HT1080 (cell line): Measurements from ENCODE around the gene IFI30. TPM values are rescaled to one million over a fixed set of nuclear protein-coding genes. Genes with fewer than 3 reads are reported as not detected.

ENCODE experiments used
- DNase-seq: peaks from one replicate; pipeline ENCODE4 v3.0.0-alpha.2; 2015; ENCODE audit warnings: low read depth
- polyA plus RNA-seq, 2 experiments: library from polyadenylated mRNA; depleted of rRNA; stranded (reverse); fragments of >200 nt; gene quantifications; 2 replicates each; pipeline ENCODE4 v1.2.3, GENCODE V29; 2015
- total RNA-seq: library from RNA; depleted of rRNA; stranded (reverse); fragments of >200 nt; shearing (Covaris generic); gene quantifications from 2 replicates; pipeline ENCODE4 v1.2.3, GENCODE V29; 2014; rRNA removed

The IFI30 gene
- total RNA-seq, result 1.5 and 2.3 TPM in 2 replicates
- 0.45 and 2.5 TPM in 2 replicates for polyA plus RNA-seq (2015; cell fraction: cytosol; rRNA removed)
- 2.1 and 2.8 TPM in 2 replicates for polyA plus RNA-seq (2015; cell fraction: nucleus; rRNA removed)

- no peak for DNase-seq
Observed at GRCh38 chr19:18173572-18174288, at the start of gene IFI30. TSS of gene IFI30 (plus strand) at chr19:18173813. CDS start at chr19:18173842, 29 bp downstream.

- no peak for DNase-seq
Observed at GRCh38 chr19:18123819-18124218, 49.8 kb upstream of the IFI30 start.

GRCh38 chr19:18126097-18126496 lies 47.5 kb upstream of the IFI30 start:
- DNase-seq, result no peak

GRCh38 chr19:18128044-18128443 lies 45.6 kb upstream of the IFI30 start:
- peak; percentile 76 for DNase-seq

GRCh38 chr19:18128805-18129204 lies 44.8 kb upstream of the IFI30 start:
- no peak for DNase-seq

GRCh38 chr19:18130523-18131242 lies 42.9 kb upstream of the IFI30 start:
- DNase-seq, result no peak

- no peak for DNase-seq
Observed at GRCh38 chr19:18131841-18132596, 41.6 kb upstream of the IFI30 start.

GRCh38 chr19:18135712-18136584 lies 37.7 kb upstream of the IFI30 start:
- no peak for DNase-seq

- no peak for DNase-seq
Observed at GRCh38 chr19:18137242-18137641, 36.4 kb upstream of the IFI30 start.

- no peak for DNase-seq
Observed at GRCh38 chr19:18137657-18138339, 35.8 kb upstream of the IFI30 start.

GRCh38 chr19:18140473-18140872 lies 33.1 kb upstream of the IFI30 start:
- no peak for DNase-seq

- no peak for DNase-seq
Observed at GRCh38 chr19:18141031-18141430, 32.6 kb upstream of the IFI30 start.

GRCh38 chr19:18143902-18144301 lies 29.7 kb upstream of the IFI30 start:
- DNase-seq, result no peak

- no peak for DNase-seq
Observed at GRCh38 chr19:18144361-18144760, 29.3 kb upstream of the IFI30 start.

GRCh38 chr19:18144906-18145305 lies 28.7 kb upstream of the IFI30 start:
- no peak for DNase-seq

- DNase-seq, result no peak
Observed at GRCh38 chr19:18145391-18145999, 28.1 kb upstream of the IFI30 start.

GRCh38 chr19:18147396-18147795 lies 26.2 kb upstream of the IFI30 start:
- DNase-seq, result no peak

- DNase-seq, result no peak
Observed at GRCh38 chr19:18149596-18149975, 24.0 kb upstream of the IFI30 start.

- DNase-seq, result no peak
Observed at GRCh38 chr19:18150776-18151624, 22.6 kb upstream of the IFI30 start.
